H9 (cell line): ENCODE data around the gene PAX3. TPM values are rescaled to one million over a fixed set of nuclear protein-coding genes. Genes with fewer than 3 reads are reported as not detected.

Source experiments
- DNase-seq: peaks from one replicate; pipeline ENCODE4 v3.0.0-alpha.2; 2017
- H2AFZ ChIP-seq: one replicate; pipeline ENCODE4 v1.6.1; 2013; ENCODE audit warnings: mild to moderate bottlenecking, low read length, control low read depth, moderate library complexity
- H2AK5ac ChIP-seq: 2 replicates; pipeline ENCODE4 v1.6.1; 2013; ENCODE audit warnings: low read length, control low read depth, mixed read lengths; ENCODE audit not compliant: insufficient read length
- H2BK120ac ChIP-seq: one replicate; pipeline ENCODE4 v1.6.1; 2013; ENCODE audit warnings: low read depth, mild to moderate bottlenecking, low read length, control low read depth, inconsistent platforms; ENCODE audit not compliant: poor library complexity, severe bottlenecking
- H2BK12ac ChIP-seq: 2 replicates; pipeline ENCODE4 v1.6.1; 2013; ENCODE audit warnings: low read length, control low read depth, mixed read lengths, low read depth; ENCODE audit not compliant: insufficient read length
- H2BK15ac ChIP-seq: 2 replicates; pipeline ENCODE4 v1.6.1; 2013; ENCODE audit warnings: low read depth, low read length, control low read depth
- H2BK20ac ChIP-seq: one replicate; pipeline ENCODE4 v1.6.1; 2013; ENCODE audit warnings: low read depth, mild to moderate bottlenecking, low read length, control low read depth, inconsistent platforms; ENCODE audit not compliant: poor library complexity, severe bottlenecking
- H2BK5ac ChIP-seq: 2 replicates; pipeline ENCODE4 v1.6.1; 2013; ENCODE audit warnings: low read length, control low read depth, mixed read lengths; ENCODE audit not compliant: insufficient read length
- H3K14ac ChIP-seq: 2 replicates; pipeline ENCODE4 v1.6.1; 2013; ENCODE audit warnings: low read length, control low read depth; ENCODE audit not compliant: insufficient read depth
- H3K18ac ChIP-seq: 2 replicates; pipeline ENCODE4 v1.6.1; 2013; ENCODE audit warnings: low read depth, mild to moderate bottlenecking, mixed read lengths, low read length, control low read depth; ENCODE audit not compliant: insufficient read length
- H3K23ac ChIP-seq: 2 replicates; pipeline ENCODE4 v1.6.1; 2013; ENCODE audit warnings: low read length, control low read depth, mixed read lengths, low read depth; ENCODE audit not compliant: insufficient read length
- H3K23me2 ChIP-seq: 2 replicates; pipeline ENCODE4 v1.6.1; 2013; ENCODE audit warnings: low read depth, mild to moderate bottlenecking, mixed read lengths, low read length, control low read depth; ENCODE audit not compliant: insufficient read length, poor library complexity, severe bottlenecking
- H3K27ac ChIP-seq: 2 replicates; pipeline ENCODE4 v1.5.1; 2013; ENCODE audit warnings: low read length, control low read depth, mixed read lengths, low read depth; ENCODE audit not compliant: insufficient read length
- H3K27me3 ChIP-seq: 2 replicates; pipeline ENCODE4 v1.6.1; 2013; ENCODE audit warnings: low read length, control low read depth, inconsistent platforms; ENCODE audit not compliant: insufficient read depth
- H3K4ac ChIP-seq: 2 replicates; pipeline ENCODE4 v1.6.1; 2013; ENCODE audit warnings: low read depth, mild to moderate bottlenecking, control low read depth, inconsistent platforms, low read length, moderate library complexity
- H3K4me1 ChIP-seq: 2 replicates; pipeline ENCODE4 v1.6.1; 2013; ENCODE audit warnings: low read length, control low read depth, inconsistent platforms; ENCODE audit not compliant: insufficient read depth
- H3K4me2 ChIP-seq: 2 replicates; pipeline ENCODE4 v1.6.1; 2013; ENCODE audit warnings: low read length, control low read depth, mixed read lengths; ENCODE audit not compliant: insufficient read length, insufficient read depth
- H3K56ac ChIP-seq: 2 replicates; pipeline ENCODE4 v1.6.1; 2013; ENCODE audit warnings: low read depth, mild to moderate bottlenecking, mixed read lengths, low read length, control low read depth; ENCODE audit not compliant: insufficient read length
- H3K79me1 ChIP-seq: 2 replicates; pipeline ENCODE4 v1.6.1; 2013; ENCODE audit warnings: low read depth, mild to moderate bottlenecking, moderate library complexity, low read length, control low read depth, inconsistent platforms; ENCODE audit not compliant: insufficient read depth, poor library complexity, severe bottlenecking
- H3K79me2 ChIP-seq: 2 replicates; pipeline ENCODE4 v1.6.1; 2013; ENCODE audit warnings: low read length, control low read depth, inconsistent platforms; ENCODE audit not compliant: insufficient read depth
- H3K9ac ChIP-seq: 2 replicates; pipeline ENCODE4 v1.6.1; 2013; ENCODE audit warnings: low read length, control low read depth, mixed read lengths; ENCODE audit not compliant: insufficient read length; ENCODE audit errors: extremely low read depth
- H3K9me3 ChIP-seq: one replicate; pipeline ENCODE4 v1.6.1; 2013; ENCODE audit warnings: low read depth, low read length, inconsistent platforms; ENCODE audit not compliant: control insufficient read depth
- H3T11ph ChIP-seq: one replicate; pipeline ENCODE4 v1.6.1; 2013; ENCODE audit warnings: mild to moderate bottlenecking, low read length, control low read depth, inconsistent platforms
- H4K20me1 ChIP-seq: one replicate; pipeline ENCODE4 v1.6.1; 2013; ENCODE audit not compliant: control insufficient read depth, insufficient read length, insufficient read depth
- H4K5ac ChIP-seq: 2 replicates; pipeline ENCODE4 v1.6.1; 2013; ENCODE audit warnings: low read depth, mild to moderate bottlenecking, mixed read lengths, low read length, control low read depth; ENCODE audit not compliant: insufficient read length
- H4K8ac ChIP-seq: replicated peaks from 2 replicates; pipeline ENCODE4 v1.6.1; 2013; ENCODE audit warnings: low read length, control low read depth, mixed read lengths, low read depth; ENCODE audit not compliant: insufficient read length
- H4K91ac ChIP-seq: 2 replicates; pipeline ENCODE4 v1.6.1; 2013; ENCODE audit warnings: low read depth, mild to moderate bottlenecking, moderate library complexity, mixed read lengths, low read length, control low read depth; ENCODE audit not compliant: insufficient read length
- H3K27ac Mint-ChIP-seq, 3 experiments: 2 replicates in 2 of 3; 3 replicates in 1 of 3; pipeline ENCODE4 v1.8.0; 2020 to 2021; ENCODE audit warnings: mixed read lengths in 3 of 3, mild to moderate bottlenecking in 1 of 3, moderate library complexity in 1 of 3
- H3K27me3 Mint-ChIP-seq: 2 replicates; pipeline ENCODE4 v1.8.0; 2021; ENCODE audit warnings: low read depth, mild to moderate bottlenecking, moderate library complexity, mixed read lengths
- H3K36me3 Mint-ChIP-seq, 3 experiments: 2 replicates in 2 of 3; 3 replicates in 1 of 3; pipeline ENCODE4 v1.8.0; 2020 to 2021; ENCODE audit warnings: low read depth in 3 of 3, mixed read lengths in 3 of 3; ENCODE audit not compliant: insufficient read depth in 1 of 3
- H3K4me1 Mint-ChIP-seq, 2 experiments: 2 replicates each; pipeline ENCODE4 v1.8.0; 2020; ENCODE audit warnings: mixed read lengths in 2 of 2
- H3K4me3 Mint-ChIP-seq, 2 experiments: 2 replicates in 1 of 2; 3 replicates in 1 of 2; pipeline ENCODE4 v1.8.0; 2020 to 2021; ENCODE audit warnings: mild to moderate bottlenecking in 2 of 2, mixed read lengths in 2 of 2, moderate library complexity in 1 of 2
- H3K9me3 Mint-ChIP-seq, 2 experiments: 2 replicates in 1 of 2; 3 replicates in 1 of 2; pipeline ENCODE4 v1.8.0; 2020; ENCODE audit warnings: mild to moderate bottlenecking in 2 of 2, mixed read lengths in 2 of 2, moderate library complexity in 1 of 2
- CTCF ChIP-seq: fragments of 200-600 bp; sonication (generic); conservative IDR thresholded peaks from 3 replicates; pipeline ENCODE4 v1.8.0; 2021; ENCODE audit warnings: antibody characterized with exemption, mild to moderate bottlenecking
- WGBS: extraction: QIAGEN DNeasy Blood & Tissue Kit; methylation state at CpG from one replicate; pipeline ENCODE4 v1.1.7; 2013; ENCODE audit warnings: missing lambda C conversion rate, low lambda C conversion rate, mixed read lengths; ENCODE audit not compliant: insufficient read length; ENCODE audit errors: extremely low coverage; 5-methylcytosine and 5-hydroxymethylcytosine counted together
- total RNA-seq: library from RNA; stranded (reverse); gene quantifications from 2 replicates; pipeline ENCODE4 v1.2.1, GENCODE V29; 2021

The PAX3 gene
- total RNA-seq, 1 experiment from 2014 or later = not detected

- Histone ChIP-seq H4K5ac (no peak overlapping the region), H3K4ac (no peak overlapping the region), H3K9me3 (no peaks in the 10 kb centered on the region), H3K79me2 (no peaks in the 10 kb centered on the region), H2AFZ (no peak overlapping the region), H3K18ac (no peak overlapping the region), H4K20me1 (no peaks in the 10 kb centered on the region), H4K91ac (no peak overlapping the region), H3K23me2 (peaks cover 18% of the 10 kb centered on the region), H3K9ac (no peak overlapping the region), H3K27ac (no peak overlapping the region), H2BK15ac (no peak overlapping the region), H4K8ac (no peak overlapping the region), H2BK12ac (no peak overlapping the region), H3K14ac (no peak overlapping the region; the same call in 1 of the 2 replicates), H3K79me1 (no peaks in the 10 kb centered on the region), H3T11ph (no peak overlapping the region), H3K23ac (no peak overlapping the region), H2BK120ac (no peak overlapping the region), H3K27me3 (peaks cover 100% of the 10 kb centered on the region), H3K4me1 (peaks cover 1% of the 10 kb centered on the region; the same call in 1 of the 2 replicates), H3K56ac (no peak overlapping the region), H2AK5ac (no peak overlapping the region), H2BK5ac (no peak overlapping the region), H3K4me2 (no peak overlapping the region), H2BK20ac (no peak overlapping the region)
- peaks cover 100% of the 10 kb centered on the region for H3K27me3 Mint-ChIP-seq
- H3K9me3 Mint-ChIP-seq = peaks cover 4 to 22% of the 10 kb centered on the region in 2 experiments
- no CpG with 5 or more reads among the region's 39 CpGs for whole genome bisulfite sequencing
- TF ChIP-seq CTCF = no peak
- peak overlapping the region in 1 of 2 experiments; percentile 58; a peak in 3 of 5 replicates for H3K4me3 Mint-ChIP-seq
- no peak for DNase-seq
- H3K27ac Mint-ChIP-seq = no peak overlapping the region
- peaks cover 34 to 80% of the 10 kb centered on the region in 2 experiments for H3K4me1 Mint-ChIP-seq
- no peaks in the 10 kb centered on the region for H3K36me3 Mint-ChIP-seq
Measured at GRCh38 chr2:222302178-222303018, 3.6 kb upstream of the PAX3 start.
